MV-4-11 (cell line): ENCODE results near the gene CRYBB2.
"Not testable (repeated sequence)": the region's sequence is repeated elsewhere in the genome, so short reads cannot be mapped to it uniquely, and the experiment has no call there.

Experiments used
- DNase-seq: peaks from one replicate; lab custom pipeline; 2025; lab: John Stamatoyannopoulos, UW

CRYBB2 gene

DNA sequence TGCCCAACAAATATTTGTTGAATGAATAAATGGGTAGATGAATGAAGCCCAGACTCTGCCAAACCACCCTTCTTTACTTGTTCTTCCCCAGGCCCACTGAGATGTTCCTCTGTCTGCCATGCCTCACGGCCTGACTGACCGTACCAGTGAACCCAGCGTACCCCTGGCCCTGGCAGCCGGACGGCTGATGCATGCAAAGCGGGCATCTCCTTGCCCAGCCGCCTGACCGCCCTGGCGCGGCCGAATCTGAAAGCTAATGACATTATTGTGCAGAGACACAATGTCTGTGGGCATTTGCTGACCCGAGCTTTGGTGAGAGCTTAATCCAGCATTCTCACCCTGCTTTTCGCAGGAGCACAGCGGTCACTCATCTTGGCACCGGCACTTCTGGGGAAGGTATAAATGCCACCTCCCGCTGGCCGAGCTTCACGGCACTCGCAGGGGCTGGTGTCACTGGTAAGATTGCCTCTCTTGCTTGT, at the start of gene CRYBB2:
Gene CRYBB2 (plus strand): TSS at position 429 of the 479 bp plus-strand sequence. CDS start 1,791 bp downstream, outside the sequence.
- no peak for DNase-seq

- DNase-seq: no peak
These were observed 48.9 kb upstream of the CRYBB2 start for GRCh38 chr22:25170426-25170980.

GRCh38 chr22:25172153-25172552, 47.3 kb upstream of the CRYBB2 start:
- DNase-seq: no peak

- DNase-seq: no peak
These were observed 45.1 kb upstream of the CRYBB2 start for GRCh38 chr22:25174156-25174887.

- no peak for DNase-seq
These were observed 44.5 kb upstream of the CRYBB2 start for GRCh38 chr22:25174888-25175411.

GRCh38 chr22:25176175-25176574, 43.3 kb upstream of the CRYBB2 start:
- no peak for DNase-seq

DNA sequence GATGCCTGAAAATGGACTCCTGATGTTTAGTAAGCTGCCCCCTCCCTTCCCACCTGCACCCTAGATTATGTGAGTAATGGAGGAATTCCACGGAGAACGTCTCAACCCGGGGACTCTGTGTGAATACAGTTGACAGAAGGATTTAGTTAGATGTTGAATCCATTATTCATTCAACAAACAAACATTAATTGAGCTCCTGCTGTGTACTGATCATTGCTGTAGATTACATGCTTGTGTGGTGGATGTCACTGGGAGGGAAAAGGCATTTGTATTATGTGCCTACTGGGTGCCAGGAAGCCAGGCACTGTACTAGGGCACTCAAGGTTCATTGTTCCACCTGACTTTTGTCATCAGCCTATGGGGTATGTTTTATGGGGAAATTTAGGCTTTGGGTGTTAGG, 42.6 kb upstream of the CRYBB2 start:
- no peak for DNase-seq

DNA sequence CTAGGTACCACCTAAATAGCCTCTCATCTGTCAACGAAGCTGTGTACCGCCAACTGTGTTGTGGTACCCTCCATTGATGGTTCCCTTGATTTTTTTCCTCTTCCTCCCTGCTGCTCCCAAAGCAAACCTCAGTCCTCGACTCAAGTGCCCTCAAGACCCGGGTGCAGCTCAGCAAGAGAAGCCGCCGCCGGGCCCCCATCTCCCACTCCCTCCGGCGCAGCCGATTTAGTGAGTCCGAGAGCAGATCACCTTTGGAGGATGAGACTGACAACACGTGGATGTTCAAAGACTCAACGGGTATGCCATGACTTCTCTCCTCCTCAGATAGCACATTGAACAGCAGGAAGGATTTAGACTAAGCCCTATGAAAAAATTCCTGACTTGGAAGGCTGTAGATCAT, 42.2 kb upstream of the CRYBB2 start:
- no peak for DNase-seq

DNA sequence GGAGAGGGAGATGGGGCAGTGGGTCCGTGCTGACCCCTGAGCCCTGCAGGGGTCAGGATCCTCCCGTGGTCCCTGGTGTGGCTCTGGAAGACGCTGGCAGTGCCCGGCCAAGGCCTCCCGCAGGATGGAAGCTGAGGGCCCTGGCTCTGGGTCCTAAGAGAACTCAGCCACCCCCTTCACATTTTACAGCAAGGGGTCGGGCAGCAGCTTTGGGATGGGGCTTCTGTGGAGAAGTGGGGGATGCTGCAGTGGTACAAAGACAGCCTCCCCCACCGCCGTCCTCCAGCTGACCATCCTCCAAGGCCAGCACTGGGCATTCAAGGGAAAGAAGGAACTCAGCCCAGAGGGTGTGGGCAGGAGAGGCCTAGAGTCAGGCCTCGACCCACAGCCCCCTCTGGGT, 41.5 kb upstream of the CRYBB2 start:
- no peak for DNase-seq

GRCh38 chr22:25178348-25178747, 41.1 kb upstream of the CRYBB2 start:
- not testable (repeated sequence) for DNase-seq

GRCh38 chr22:25178869-25179631, 40.4 kb upstream of the CRYBB2 start:
- DNase-seq: not testable (repeated sequence)

DNA sequence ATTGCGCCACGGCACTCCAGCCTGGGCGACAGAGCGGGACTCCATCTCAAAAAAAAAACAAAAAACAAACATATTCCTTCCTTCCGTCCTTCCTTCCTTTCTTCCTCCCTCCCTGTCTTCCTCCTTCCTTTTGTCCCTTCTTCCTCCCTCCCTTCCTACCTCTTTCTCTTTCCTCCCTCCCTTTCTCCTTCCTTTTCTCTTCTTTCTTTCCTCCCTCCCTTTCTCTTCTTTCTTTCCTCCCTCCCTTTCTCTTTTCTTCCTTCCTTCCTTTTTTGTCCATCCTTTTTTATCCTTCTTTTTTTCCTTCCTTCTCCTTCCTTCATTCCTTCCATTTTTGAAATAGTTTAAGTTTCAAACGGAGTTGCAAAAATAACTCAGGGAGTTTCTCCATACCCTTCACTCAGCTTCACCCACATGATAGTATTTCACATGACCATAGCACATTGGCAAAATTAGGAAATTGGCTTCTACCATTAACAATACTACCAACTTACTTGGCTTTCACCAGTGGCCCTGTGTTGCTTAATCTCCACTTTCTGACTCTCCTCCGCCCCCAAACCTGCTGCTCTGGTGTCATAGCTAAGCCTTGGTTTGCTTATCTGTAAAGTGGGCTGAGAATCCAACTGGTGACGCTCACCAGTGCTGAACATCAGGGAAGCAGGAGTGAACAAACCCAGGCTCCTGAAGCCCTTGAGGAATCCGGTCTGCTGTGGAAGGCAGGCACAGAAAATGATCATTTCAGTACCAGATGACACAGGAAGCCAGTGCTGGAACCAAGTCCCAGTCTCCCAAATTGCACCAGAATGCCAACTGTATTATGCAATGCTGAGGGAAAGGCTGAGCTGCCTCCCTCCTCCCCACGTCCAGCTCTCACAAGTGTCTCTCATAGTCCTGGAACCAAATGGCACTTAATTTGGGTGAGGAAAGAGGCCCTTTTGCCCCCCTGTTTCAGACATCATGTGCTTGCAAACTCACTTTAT, 37.0 kb upstream of the CRYBB2 start:
- DNase-seq: peak; percentile 17

GRCh38 chr22:25183949-25184619, 35.4 kb upstream of the CRYBB2 start:
- no peak for DNase-seq

DNA sequence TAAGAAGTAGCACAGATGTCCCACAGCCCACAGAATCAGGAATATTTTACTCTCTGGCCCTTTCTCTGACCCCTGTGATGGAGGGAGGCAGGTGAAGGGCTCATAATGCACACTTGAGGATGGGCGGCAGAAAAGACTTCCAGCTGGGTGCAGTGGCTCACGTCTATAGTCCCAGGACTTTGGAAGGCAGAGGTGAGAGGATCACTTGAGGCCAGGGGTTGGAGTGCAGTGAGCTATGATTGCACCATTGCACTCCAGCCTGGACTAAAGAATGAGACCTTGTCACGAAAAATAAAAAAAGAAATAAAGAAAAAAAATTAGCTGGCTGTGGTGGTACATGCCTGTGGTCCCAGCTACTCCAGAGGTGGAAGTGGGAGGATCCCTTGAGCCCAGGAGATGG, 33.3 kb upstream of the CRYBB2 start:
- DNase-seq: no peak

- DNase-seq: no peak
These were observed 32.0 kb upstream of the CRYBB2 start for GRCh38 chr22:25187469-25187868.

GRCh38 chr22:25192406-25192805, 27.0 kb upstream of the CRYBB2 start:
- DNase-seq: no peak

DNA sequence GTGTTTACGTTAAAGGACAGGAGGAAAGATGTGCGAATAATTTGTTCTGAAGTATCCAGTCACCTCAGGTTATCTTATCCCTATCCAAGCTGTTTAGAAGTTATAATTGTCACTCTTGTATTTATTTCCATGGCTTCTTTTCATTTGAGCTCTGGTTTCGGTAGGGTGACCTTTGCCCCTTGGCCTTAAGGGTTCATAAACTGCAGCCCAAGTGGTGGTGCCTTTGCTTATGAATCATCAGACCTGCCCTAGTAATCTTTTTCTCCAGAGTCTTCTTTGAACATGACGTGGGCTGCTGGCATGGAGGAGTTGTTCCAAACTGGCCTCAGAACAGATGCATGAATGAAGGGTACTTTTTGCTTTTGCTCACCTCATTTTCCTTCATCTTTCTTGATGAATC, 26.3 kb upstream of the CRYBB2 start:
- DNase-seq: no peak

GRCh38 chr22:25193548-25193947, 25.9 kb upstream of the CRYBB2 start:
- no peak for DNase-seq

- DNase-seq: no peak
These were observed 23.1 kb upstream of the CRYBB2 start for GRCh38 chr22:25196326-25196725.

DNA sequence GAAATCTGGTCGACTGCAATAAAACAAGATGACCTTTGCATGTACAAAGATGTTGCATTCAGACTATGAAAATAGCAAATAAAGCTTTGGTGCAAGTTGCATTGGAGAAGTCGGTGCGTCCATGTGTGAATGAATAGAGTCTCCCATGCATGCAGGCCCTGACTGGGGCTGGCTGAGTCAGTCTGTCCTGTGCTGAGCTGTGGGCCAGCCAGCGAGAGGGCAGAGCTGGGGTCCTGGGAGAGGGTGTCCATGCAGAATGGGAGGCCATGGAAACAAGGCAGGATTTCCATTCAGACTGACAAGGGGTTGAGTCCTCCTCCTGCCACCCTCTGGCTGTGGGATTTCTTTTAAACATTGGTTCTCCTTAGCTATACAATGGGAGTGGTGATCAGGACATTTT, 22.1 kb upstream of the CRYBB2 start:
- DNase-seq: no peak
